ENCODE data around the gene ZFP3.

DNA sequence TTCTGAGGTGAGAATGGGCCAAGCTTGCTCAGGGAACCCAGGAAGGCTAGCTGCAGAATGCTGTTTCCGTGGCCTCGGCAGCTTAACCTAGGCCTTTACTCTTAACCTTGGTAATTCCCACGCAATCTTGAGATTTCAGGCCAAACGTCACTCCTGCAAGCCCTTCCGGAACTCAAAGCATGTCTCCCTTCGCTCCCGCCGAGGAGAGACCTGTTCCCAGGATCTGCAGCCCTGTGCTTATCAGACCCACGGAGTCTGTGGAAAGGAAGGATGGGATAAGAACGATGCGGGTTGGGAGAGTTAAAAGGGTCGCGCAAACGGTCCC is 524 bp upstream of the ZFP3 start:
- TF ChIP-seq, protein P1, sequence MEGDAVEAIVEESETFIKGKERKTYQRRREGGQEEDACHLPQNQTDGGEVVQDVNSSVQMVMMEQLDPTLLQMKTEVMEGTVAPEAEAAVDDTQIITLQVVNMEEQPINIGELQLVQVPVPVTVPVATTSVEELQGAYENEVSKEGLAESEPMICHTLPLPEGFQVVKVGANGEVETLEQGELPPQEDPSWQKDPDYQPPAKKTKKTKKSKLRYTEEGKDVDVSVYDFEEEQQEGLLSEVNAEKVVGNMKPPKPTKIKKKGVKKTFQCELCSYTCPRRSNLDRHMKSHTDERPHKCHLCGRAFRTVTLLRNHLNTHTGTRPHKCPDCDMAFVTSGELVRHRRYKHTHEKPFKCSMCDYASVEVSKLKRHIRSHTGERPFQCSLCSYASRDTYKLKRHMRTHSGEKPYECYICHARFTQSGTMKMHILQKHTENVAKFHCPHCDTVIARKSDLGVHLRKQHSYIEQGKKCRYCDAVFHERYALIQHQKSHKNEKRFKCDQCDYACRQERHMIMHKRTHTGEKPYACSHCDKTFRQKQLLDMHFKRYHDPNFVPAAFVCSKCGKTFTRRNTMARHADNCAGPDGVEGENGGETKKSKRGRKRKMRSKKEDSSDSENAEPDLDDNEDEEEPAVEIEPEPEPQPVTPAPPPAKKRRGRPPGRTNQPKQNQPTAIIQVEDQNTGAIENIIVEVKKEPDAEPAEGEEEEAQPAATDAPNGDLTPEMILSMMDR (IDR thresholded peaks at IDR 0.05) = no peak
- TF ChIP-seq POLR2AphosphoS5 (IDR thresholded peaks at IDR 0.05; ENCODE audit: low read depth, low read length) (no peak), JUND (IDR thresholded peaks at IDR 0.05) (no peak), EZH2phosphoT487 (IDR thresholded peaks at IDR 0.05; ENCODE audit: borderline replicate concordance, low read depth) (no peak), EP300 (IDR thresholded peaks at IDR 0.05; ENCODE audit: borderline replicate concordance in 1 of 2, low read depth in 1 of 2, low read length in 1 of 2) (no peak), RAD21 (IDR thresholded peaks at IDR 0.05; ENCODE audit: low read length) (no peak), FOXM1 (IDR thresholded peaks at IDR 0.05; ENCODE audit: low read depth) (no peak), ELF1 (IDR thresholded peaks at IDR 0.05) (no peak), YY1 (IDR thresholded peaks at IDR 0.05; ENCODE audit: low read depth) (no peak)
- TF ChIP-seq, protein P2, sequence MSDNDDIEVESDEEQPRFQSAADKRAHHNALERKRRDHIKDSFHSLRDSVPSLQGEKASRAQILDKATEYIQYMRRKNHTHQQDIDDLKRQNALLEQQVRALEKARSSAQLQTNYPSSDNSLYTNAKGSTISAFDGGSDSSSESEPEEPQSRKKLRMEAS (IDR thresholded peaks at IDR 0.05; ENCODE audit: low read depth) = no peak
- TF ChIP-seq, protein P3, sequence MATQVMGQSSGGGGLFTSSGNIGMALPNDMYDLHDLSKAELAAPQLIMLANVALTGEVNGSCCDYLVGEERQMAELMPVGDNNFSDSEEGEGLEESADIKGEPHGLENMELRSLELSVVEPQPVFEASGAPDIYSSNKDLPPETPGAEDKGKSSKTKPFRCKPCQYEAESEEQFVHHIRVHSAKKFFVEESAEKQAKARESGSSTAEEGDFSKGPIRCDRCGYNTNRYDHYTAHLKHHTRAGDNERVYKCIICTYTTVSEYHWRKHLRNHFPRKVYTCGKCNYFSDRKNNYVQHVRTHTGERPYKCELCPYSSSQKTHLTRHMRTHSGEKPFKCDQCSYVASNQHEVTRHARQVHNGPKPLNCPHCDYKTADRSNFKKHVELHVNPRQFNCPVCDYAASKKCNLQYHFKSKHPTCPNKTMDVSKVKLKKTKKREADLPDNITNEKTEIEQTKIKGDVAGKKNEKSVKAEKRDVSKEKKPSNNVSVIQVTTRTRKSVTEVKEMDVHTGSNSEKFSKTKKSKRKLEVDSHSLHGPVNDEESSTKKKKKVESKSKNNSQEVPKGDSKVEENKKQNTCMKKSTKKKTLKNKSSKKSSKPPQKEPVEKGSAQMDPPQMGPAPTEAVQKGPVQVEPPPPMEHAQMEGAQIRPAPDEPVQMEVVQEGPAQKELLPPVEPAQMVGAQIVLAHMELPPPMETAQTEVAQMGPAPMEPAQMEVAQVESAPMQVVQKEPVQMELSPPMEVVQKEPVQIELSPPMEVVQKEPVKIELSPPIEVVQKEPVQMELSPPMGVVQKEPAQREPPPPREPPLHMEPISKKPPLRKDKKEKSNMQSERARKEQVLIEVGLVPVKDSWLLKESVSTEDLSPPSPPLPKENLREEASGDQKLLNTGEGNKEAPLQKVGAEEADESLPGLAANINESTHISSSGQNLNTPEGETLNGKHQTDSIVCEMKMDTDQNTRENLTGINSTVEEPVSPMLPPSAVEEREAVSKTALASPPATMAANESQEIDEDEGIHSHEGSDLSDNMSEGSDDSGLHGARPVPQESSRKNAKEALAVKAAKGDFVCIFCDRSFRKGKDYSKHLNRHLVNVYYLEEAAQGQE (IDR thresholded peaks at IDR 0.05; ENCODE audit: low read depth, low read length) = no peak
- TF ChIP-seq, protein P4, sequence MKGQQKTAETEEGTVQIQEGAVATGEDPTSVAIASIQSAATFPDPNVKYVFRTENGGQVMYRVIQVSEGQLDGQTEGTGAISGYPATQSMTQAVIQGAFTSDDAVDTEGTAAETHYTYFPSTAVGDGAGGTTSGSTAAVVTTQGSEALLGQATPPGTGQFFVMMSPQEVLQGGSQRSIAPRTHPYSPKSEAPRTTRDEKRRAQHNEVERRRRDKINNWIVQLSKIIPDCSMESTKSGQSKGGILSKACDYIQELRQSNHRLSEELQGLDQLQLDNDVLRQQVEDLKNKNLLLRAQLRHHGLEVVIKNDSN (IDR thresholded peaks at IDR 0.05; ENCODE audit: borderline replicate concordance, low read depth) = no peak
